IMR-90 (cell line): ENCODE data around the gene MYH10.

Experiments
- BHLHE40 ChIP-seq: fragments of 150-350 bp; IDR thresholded peaks from 2 replicates; pipeline ENCODE4 v1.6.1; 2016; ENCODE audit warnings: mild to moderate bottlenecking, low read depth, low read length
- CHD1 ChIP-seq: IDR thresholded peaks from 2 replicates; pipeline ENCODE4 v1.6.1; 2012; ENCODE audit warnings: low read depth, low read length, improper control_type of control experiment
- FOS ChIP-seq: fragments of 150-350 bp; IDR thresholded peaks from 2 replicates; pipeline ENCODE4 v1.6.1; 2016; ENCODE audit warnings: low read depth, low read length
- MAFK ChIP-seq: IDR thresholded peaks from 2 replicates; pipeline ENCODE4 v1.6.1; 2012; ENCODE audit warnings: low read depth, low read length, improper control_type of control experiment
- MXI1 ChIP-seq: IDR thresholded peaks from 2 replicates; pipeline ENCODE4 v1.6.1; 2012; ENCODE audit warnings: low read depth, mild to moderate bottlenecking, low read length, moderate library complexity, borderline replicate concordance
- NFE2L2 ChIP-seq: fragments of 150-350 bp; IDR thresholded peaks from 2 replicates; pipeline ENCODE4 v1.6.1; 2016; ENCODE audit warnings: low read depth, mild to moderate bottlenecking, low read length
- POLR2A ChIP-seq: IDR thresholded peaks from 2 replicates; pipeline ENCODE4 v1.6.1; 2012; ENCODE audit warnings: mild to moderate bottlenecking, low read depth, low read length
- RAD21 ChIP-seq: IDR thresholded peaks from 2 replicates; pipeline ENCODE4 v1.6.1; 2012; ENCODE audit warnings: low read length, improper control_type of control experiment
- RCOR1 ChIP-seq: IDR thresholded peaks from 2 replicates; pipeline ENCODE4 v1.6.1; 2012; ENCODE audit warnings: mild to moderate bottlenecking, low read length, improper control_type of control experiment; ENCODE audit not compliant: insufficient replicate concordance
- RFX5 ChIP-seq: IDR thresholded peaks from 2 replicates; pipeline ENCODE4 v1.8.0; 2012; ENCODE audit warnings: low read depth, mild to moderate bottlenecking, low read length, moderate library complexity
- TF ChIP-seq, protein P1 (sequence below): conservative IDR thresholded peaks from 2 replicates; pipeline ENCODE4 v1.5.1; 2012; ENCODE audit warnings: mild to moderate bottlenecking, low read depth, low read length, improper control_type of control experiment
- TF ChIP-seq, protein P2 (sequence below): fragments of 150-350 bp; IDR thresholded peaks from 2 replicates; pipeline ENCODE4 v1.6.1; 2017; ENCODE audit warnings: mild to moderate bottlenecking, antibody characterized with exemption, low read length, low read depth
- TF ChIP-seq, protein P3 (sequence below): fragments of 150-350 bp; IDR thresholded peaks from 2 replicates; pipeline ENCODE4 v1.6.1; 2016; ENCODE audit warnings: low read depth, mild to moderate bottlenecking, low read length, moderate library complexity, borderline replicate concordance

DNA sequence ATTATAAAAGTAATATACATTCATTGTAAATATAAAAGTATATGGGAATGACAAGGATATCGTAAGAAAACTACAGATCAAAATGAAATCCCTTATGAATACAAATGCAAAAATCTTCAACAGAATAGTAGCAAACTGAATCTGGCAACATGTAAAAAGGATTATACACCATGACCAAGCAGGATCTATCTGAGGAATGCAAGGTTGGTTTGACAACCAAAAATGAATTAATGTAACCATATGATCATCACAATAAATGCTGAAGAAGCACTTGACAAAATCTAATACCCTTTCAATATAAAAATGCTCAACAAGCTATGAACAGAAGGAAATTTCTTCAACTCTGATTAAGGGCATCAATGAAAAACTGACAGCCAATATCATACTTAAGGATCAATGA is 146.1 kb downstream of the MYH10 start:
- TF ChIP-seq POLR2A: no peak
- TF ChIP-seq, protein P1, sequence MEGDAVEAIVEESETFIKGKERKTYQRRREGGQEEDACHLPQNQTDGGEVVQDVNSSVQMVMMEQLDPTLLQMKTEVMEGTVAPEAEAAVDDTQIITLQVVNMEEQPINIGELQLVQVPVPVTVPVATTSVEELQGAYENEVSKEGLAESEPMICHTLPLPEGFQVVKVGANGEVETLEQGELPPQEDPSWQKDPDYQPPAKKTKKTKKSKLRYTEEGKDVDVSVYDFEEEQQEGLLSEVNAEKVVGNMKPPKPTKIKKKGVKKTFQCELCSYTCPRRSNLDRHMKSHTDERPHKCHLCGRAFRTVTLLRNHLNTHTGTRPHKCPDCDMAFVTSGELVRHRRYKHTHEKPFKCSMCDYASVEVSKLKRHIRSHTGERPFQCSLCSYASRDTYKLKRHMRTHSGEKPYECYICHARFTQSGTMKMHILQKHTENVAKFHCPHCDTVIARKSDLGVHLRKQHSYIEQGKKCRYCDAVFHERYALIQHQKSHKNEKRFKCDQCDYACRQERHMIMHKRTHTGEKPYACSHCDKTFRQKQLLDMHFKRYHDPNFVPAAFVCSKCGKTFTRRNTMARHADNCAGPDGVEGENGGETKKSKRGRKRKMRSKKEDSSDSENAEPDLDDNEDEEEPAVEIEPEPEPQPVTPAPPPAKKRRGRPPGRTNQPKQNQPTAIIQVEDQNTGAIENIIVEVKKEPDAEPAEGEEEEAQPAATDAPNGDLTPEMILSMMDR: no peak
- no peak for TF ChIP-seq RCOR1
- no peak for TF ChIP-seq FOS
- TF ChIP-seq MAFK: no peak
- no peak for TF ChIP-seq RAD21
- TF ChIP-seq RFX5: no peak
- no peak for TF ChIP-seq NFE2L2
- TF ChIP-seq MXI1: no peak
- TF ChIP-seq CHD1: no peak
- TF ChIP-seq, protein P2, sequence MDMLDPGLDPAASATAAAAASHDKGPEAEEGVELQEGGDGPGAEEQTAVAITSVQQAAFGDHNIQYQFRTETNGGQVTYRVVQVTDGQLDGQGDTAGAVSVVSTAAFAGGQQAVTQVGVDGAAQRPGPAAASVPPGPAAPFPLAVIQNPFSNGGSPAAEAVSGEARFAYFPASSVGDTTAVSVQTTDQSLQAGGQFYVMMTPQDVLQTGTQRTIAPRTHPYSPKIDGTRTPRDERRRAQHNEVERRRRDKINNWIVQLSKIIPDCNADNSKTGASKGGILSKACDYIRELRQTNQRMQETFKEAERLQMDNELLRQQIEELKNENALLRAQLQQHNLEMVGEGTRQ: no peak
- no peak for TF ChIP-seq BHLHE40
- TF ChIP-seq, protein P3, sequence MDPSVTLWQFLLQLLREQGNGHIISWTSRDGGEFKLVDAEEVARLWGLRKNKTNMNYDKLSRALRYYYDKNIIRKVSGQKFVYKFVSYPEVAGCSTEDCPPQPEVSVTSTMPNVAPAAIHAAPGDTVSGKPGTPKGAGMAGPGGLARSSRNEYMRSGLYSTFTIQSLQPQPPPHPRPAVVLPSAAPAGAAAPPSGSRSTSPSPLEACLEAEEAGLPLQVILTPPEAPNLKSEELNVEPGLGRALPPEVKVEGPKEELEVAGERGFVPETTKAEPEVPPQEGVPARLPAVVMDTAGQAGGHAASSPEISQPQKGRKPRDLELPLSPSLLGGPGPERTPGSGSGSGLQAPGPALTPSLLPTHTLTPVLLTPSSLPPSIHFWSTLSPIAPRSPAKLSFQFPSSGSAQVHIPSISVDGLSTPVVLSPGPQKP: no peak
